A375 (cell line): ENCODE measurements around the gene RNF135. TPM values are rescaled to one million over a fixed set of nuclear protein-coding genes. Genes with fewer than 3 reads are reported as not detected.

ENCODE experiments used
- small RNA-seq: library from RNA; depleted of rRNA; stranded (forward); fragments of <200 nt; gene quantifications from one replicate; pipeline ENCODE3, GENCODE V24; 2014
- total RNA-seq: library from RNA; depleted of rRNA; stranded (reverse); fragments of >200 nt; shearing (Covaris generic); gene quantifications from 2 replicates; pipeline ENCODE4 v1.2.3, GENCODE V29; 2014; rRNA removed

The RNF135 gene
- total RNA-seq = 15.0 and 16.4 TPM in 2 replicates

GRCh38 chr17:30970831-30971567 is at the start of gene RNF135:
TSS of gene RNF135 (plus strand) at chr17:30971039. CDS start at chr17:30971074, 35 bp downstream.

GRCh38 chr17:30921544-30922196 is 49.2 kb upstream of the RNF135 start, which contains the start of gene ADAP2:
TSS of gene ADAP2 (plus strand) at chr17:30921945. CDS start at chr17:30922015, 70 bp downstream.

Small RNA genes within 50 kb of the gene (small RNA-seq; reads per million reads assigned to genes)
- gene AC138207.3 = not detected
- gene RN7SL138P = not detected

Other genes starting within 250 kb of the RNF135 start
- gene CRLF3, start 146.3 kb upstream of the RNF135 start, total RNA-seq = 16.2 and 17.9 TPM in 2 replicates
- gene ATAD5, start 139.1 kb upstream of the RNF135 start, total RNA-seq = 6.9 and 8.6 TPM in 2 replicates
- 13.6 and 18.4 TPM in 2 replicates for gene TEFM, start 64.8 kb upstream of the RNF135 start, total RNA-seq
- gene ADAP2, start 49.1 kb upstream of the RNF135 start, total RNA-seq = 0.80 TPM in 1 of 2 replicates, not detected in the other
- gene NF1, start 123.9 kb downstream of the RNF135 start, total RNA-seq = 20.8 and 24.8 TPM in 2 replicates